Endothelial cell (in vitro differentiated cells): Measurements from ENCODE around the gene SIKE1. TPM values are rescaled to one million over a fixed set of nuclear protein-coding genes. Genes with fewer than 3 reads are reported as not detected.

Experiments
- DNase-seq: peaks from one replicate; pipeline ENCODE4 v3.0.0; 2021; ENCODE audit warnings: low spot score
- H3K27ac Mint-ChIP-seq: one replicate; pipeline ENCODE4 v1.8.0; 2021; ENCODE audit warnings: mixed read lengths, inconsistent platforms; ENCODE audit not compliant: unreplicated experiment
- H3K27me3 Mint-ChIP-seq: one replicate; pipeline ENCODE4 v1.8.0; 2021; ENCODE audit warnings: mild to moderate bottlenecking, moderate library complexity, mixed read lengths, inconsistent platforms; ENCODE audit not compliant: unreplicated experiment
- H3K36me3 Mint-ChIP-seq: one replicate; pipeline ENCODE4 v1.8.0; 2021; ENCODE audit warnings: mild to moderate bottlenecking, low read depth, mixed read lengths, inconsistent platforms; ENCODE audit not compliant: unreplicated experiment
- H3K4me1 Mint-ChIP-seq: one replicate; pipeline ENCODE4 v1.8.0; 2021; ENCODE audit warnings: mild to moderate bottlenecking, mixed read lengths, inconsistent platforms; ENCODE audit not compliant: unreplicated experiment
- H3K4me3 Mint-ChIP-seq: one replicate; pipeline ENCODE4 v1.8.0; 2021; ENCODE audit warnings: mild to moderate bottlenecking, mixed read lengths, inconsistent platforms; ENCODE audit not compliant: unreplicated experiment
- H3K9me3 Mint-ChIP-seq: one replicate; pipeline ENCODE4 v1.8.0; 2021; ENCODE audit warnings: mixed read lengths, inconsistent platforms; ENCODE audit not compliant: unreplicated experiment
- total RNA-seq: library from RNA; stranded (reverse); fragmentation: NEBNext Ultra II Directional; extraction: Animal tissue kit (Norgen Biotek cat#: 25700); gene quantifications from one replicate; pipeline ENCODE4 v1.2.1, GENCODE V29; 2021; ENCODE audit not compliant: unreplicated experiment
- TF ChIP-seq, protein P1 (sequence below): fragments of 200-600 bp; sonication (generic); IDR thresholded peaks from one replicate; pipeline ENCODE4 v1.5.0; 2021; ENCODE audit warnings: antibody characterized with exemption; ENCODE audit not compliant: unreplicated experiment

Gene SIKE1
- total RNA-seq, 1 donor from 2014 or later, result 49.1 TPM

DNA sequence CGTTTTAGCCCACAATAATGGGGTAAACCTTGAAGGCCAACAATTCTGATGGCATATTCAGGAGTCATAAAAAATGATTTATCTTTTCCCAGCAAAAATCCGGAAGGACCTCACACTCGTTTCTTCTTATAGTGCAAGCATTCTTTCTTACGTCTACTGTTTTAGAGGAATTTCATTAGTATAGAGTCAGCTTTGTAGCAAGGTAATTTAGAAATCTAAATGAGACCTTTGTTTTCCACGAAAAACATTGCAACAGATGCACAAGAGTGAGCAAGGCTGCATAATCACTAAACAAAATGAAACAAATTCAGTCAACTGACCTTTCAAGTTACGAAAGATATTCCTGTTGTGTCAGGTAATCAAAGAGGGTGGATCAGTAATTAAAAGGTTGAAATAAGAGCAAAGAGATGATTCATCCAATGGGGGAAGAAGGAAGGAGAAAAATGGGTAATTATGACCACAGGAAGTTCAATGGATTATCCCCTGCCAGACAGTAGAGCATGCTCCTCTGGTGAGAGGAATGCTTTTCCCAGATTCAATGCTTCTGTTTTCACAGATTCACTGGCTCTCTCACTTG, 22.1 kb downstream of the SIKE1 start:
- peak overlapping the region; percentile 99 for H3K4me3 Mint-ChIP-seq
- peaks cover 21% of the 10 kb centered on the region for H3K36me3 Mint-ChIP-seq
- no peaks in the 10 kb centered on the region for H3K9me3 Mint-ChIP-seq
- DNase-seq, result no peak
- peaks cover 9% of the 10 kb centered on the region for H3K27me3 Mint-ChIP-seq
- peak overlapping the region; percentile 98 for H3K27ac Mint-ChIP-seq
- TF ChIP-seq, protein P1, sequence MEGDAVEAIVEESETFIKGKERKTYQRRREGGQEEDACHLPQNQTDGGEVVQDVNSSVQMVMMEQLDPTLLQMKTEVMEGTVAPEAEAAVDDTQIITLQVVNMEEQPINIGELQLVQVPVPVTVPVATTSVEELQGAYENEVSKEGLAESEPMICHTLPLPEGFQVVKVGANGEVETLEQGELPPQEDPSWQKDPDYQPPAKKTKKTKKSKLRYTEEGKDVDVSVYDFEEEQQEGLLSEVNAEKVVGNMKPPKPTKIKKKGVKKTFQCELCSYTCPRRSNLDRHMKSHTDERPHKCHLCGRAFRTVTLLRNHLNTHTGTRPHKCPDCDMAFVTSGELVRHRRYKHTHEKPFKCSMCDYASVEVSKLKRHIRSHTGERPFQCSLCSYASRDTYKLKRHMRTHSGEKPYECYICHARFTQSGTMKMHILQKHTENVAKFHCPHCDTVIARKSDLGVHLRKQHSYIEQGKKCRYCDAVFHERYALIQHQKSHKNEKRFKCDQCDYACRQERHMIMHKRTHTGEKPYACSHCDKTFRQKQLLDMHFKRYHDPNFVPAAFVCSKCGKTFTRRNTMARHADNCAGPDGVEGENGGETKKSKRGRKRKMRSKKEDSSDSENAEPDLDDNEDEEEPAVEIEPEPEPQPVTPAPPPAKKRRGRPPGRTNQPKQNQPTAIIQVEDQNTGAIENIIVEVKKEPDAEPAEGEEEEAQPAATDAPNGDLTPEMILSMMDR, result peak; percentile 10
- peaks cover 37% of the 10 kb centered on the region for H3K4me1 Mint-ChIP-seq

DNA sequence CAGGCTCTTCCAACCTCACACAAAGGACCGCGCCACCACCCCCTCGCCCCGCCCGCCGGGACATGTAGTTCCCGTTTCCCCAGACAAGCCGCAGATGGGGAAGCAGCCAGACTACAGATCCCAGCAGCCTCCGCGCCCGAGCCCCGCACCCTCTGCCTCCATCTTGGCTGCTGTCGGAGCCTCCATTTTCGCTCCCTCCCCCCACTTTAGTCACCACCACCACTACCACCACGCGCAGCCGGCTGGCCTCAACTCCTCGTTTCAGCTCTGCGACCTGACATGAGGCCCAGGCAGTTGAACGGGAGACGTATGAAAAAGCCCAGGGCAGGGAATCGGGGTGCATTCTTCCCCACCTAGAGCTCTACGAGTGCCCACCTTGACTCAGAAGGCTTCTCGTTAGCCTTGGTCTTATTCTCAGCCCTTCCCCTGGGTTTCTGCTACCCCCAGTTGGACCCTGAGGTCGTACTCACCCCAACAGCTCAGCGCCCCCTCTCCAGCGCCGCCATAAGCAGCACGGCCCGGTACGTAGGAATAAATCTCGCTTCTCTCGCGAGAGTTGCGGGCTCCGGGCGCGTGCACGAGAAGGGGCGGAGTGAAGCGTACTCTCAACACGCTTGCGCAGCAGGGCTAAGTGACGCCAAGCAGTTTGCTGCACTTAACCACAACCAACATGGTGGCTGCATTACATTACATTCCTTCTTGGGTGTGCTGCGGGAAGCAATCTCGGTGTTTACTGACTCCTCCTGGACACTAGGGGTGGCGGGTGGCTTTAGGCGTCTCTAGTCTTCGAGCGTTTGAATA, 22.8 kb downstream of the SIKE1 start, which contains the start of gene CSDE1:
CSDE1 (minus strand) TSS at position 530 of the 801 bp plus-strand sequence. CDS start 18,094 bp downstream, outside the sequence.
- no peaks in the 10 kb centered on the region for H3K9me3 Mint-ChIP-seq
- peaks cover 17% of the 10 kb centered on the region for H3K36me3 Mint-ChIP-seq
- H3K4me3 Mint-ChIP-seq, result peak within 1 kb of the TSS; percentile 99
- TF ChIP-seq, protein P1, result peak; percentile 27
- H3K27ac Mint-ChIP-seq, result peak within 1 kb of the TSS; percentile 98
- H3K27me3 Mint-ChIP-seq, result peaks cover 9% of the 10 kb centered on the region
- DNase-seq, result peak; percentile 95
- H3K4me1 Mint-ChIP-seq, result peaks cover 41% of the 10 kb centered on the region

DNA sequence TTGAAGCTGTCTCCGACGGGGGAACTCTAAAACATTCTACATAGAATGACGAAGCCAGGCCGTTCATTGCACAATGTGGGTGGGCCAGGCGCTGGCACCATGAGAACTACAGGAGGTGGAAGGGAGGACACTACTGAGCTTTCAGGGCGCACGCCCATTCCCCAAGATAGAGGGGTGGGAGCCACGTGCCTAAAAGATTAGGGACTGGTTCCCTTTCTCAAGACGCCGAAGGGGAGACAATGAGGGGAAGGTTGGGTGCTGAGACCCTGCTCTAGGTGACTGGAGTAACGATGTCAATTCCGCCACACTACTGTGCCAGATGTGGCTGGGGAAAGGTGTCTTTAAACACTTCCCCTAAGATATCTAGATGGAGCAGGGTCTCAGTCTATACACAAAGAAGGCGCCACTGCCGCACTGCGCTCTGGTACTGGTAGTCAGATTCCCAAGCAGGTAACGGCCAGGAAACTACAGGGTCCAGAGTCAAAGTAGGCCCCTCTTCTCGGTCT, 23.5 kb downstream of the SIKE1 start:
- Mint-ChIP-seq H3K9me3 (no peaks in the 10 kb centered on the region), H3K27ac (peak overlapping the region; percentile 98), H3K36me3 (peaks cover 17% of the 10 kb centered on the region), H3K27me3 (peaks cover 9% of the 10 kb centered on the region), H3K4me3 (peak overlapping the region; percentile 99), H3K4me1 (peaks cover 47% of the 10 kb centered on the region)
- DNase-seq, result peak; percentile 30
- TF ChIP-seq, protein P1, result no peak

DNA sequence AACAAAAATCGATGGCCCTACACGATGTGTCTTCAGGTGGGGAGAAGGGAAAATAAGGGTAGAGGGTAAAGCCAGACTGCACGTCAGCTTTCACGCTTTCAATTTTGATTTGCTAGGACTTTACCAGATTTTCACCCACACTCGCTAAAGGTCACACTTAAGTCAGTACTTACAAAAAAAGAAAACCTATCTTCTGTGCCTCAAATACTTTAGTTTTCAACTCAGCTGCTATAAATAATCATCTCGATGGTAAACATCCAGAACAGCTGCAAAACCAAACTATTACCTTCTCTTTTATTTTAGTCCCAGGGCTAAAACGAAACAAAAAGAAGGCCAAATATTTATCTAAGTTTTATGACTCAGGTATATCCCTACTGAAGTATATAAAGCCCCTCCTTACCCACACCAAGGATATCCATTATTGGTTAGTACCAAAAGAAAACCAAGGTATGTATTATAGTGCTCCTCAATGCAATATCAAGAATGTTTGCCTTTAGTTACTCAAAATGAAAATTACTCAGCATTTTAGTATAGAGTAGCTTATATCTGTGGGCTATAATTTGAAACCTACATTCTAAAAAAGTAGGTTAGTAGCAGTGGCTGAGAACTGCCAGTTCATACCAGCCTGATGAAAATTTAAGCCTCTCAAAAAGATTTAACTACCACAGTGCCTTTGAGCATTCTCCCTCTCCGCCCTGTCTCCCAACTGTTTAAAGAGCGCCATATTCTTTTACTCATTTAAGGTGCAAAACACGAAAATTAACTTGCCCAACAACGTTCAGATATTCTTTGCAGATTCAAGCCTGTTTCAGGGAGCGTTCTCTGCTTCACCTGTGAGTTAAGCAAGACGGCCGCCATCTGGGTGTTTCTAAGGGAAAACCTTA, 24.2 kb downstream of the SIKE1 start:
- H3K36me3 Mint-ChIP-seq, result peaks cover 17% of the 10 kb centered on the region
- H3K27me3 Mint-ChIP-seq, result peaks cover 9% of the 10 kb centered on the region
- no peak for DNase-seq
- H3K27ac Mint-ChIP-seq, result peak overlapping the region; percentile 98
- TF ChIP-seq, protein P1, result no peak
- peaks cover 52% of the 10 kb centered on the region for H3K4me1 Mint-ChIP-seq
- H3K9me3 Mint-ChIP-seq, result no peaks in the 10 kb centered on the region
- H3K4me3 Mint-ChIP-seq, result peak overlapping the region; percentile 99
